GM19452 (cell line): Measurements from ENCODE around the gene BCAR3.
A peak's percentile ranks its signal among the peaks of the same experiment; 100 is the strongest.

Experiments used
- ATAC-seq: cut with Tn5 transposase; IDR thresholded peaks from one replicate; pipeline ENCODE4 v1.9.1; 2021; ENCODE audit not compliant: unreplicated experiment

BCAR3 gene

DNA sequence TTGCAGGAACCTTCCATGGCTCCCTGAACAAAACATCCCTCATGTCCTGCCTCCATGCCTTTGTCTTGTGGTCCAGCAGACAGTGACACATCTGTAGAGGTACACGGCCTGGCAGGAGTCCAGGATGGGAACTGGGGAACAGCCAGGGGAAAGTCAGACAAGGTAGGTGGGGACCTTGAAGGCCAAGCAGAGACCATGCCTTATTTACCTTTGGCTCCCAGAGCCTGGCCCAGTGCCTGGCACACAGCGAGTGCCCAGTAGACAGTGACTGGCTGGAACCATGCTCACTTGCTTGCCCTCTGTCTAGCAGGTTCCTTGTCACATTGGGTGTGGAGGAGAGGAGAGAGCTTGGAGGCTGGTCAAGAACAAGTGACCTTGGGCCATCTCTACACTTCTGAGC lies 81.0 kb downstream of the BCAR3 start:
- no peak for ATAC-seq

- ATAC-seq = no peak
Observed at GRCh38 chr1:93599479-93599878, 82.2 kb downstream of the BCAR3 start.

- ATAC-seq = no peak
Observed at GRCh38 chr1:93598861-93599439, 82.7 kb downstream of the BCAR3 start.

DNA sequence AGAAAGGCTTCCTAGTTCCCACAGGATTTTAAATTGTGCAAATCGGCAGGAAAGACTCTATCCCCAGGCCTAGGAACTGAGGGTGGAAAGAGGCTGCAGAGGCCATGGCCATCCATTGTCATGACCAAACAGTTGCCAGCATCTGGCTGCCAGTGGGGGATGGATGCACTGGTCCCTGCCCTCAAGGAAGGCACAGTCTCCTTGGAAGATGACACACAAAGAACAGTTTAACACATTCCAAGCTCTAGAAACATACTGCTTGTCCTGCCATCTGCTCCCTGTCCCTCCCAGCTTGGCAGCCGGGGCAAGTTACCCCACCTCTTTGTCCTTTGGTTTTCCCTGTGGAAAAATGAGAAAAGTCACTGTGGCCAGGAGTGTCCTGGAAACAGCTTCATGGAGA lies 83.2 kb downstream of the BCAR3 start:
- no peak for ATAC-seq

DNA sequence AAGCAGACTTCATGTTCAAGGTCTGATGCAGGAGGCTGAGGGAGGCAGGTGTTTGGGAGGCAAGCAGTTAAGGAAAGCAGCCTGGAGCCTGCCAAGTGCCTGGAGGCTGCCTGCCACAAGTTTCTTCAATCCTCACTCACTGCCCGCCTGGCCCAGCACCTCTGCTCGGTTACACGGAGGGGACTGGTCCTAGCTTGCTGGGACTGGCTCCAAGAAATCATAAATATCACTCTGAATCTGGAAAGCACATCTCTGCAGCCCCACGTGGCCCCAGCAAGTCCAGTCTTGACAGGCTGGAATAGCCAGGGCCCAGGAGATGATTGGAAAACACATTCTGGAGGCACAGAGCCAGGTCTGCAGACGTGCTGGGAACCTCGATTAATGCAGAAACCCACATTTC lies 83.9 kb downstream of the BCAR3 start:
- ATAC-seq = no peak

GRCh38 chr1:93596329-93597089 lies 85.1 kb downstream of the BCAR3 start:
- no peak for ATAC-seq

- no peak for ATAC-seq
Observed at GRCh38 chr1:93595743-93596142, 85.9 kb downstream of the BCAR3 start.

GRCh38 chr1:93595266-93595665 lies 86.4 kb downstream of the BCAR3 start:
- no peak for ATAC-seq

DNA sequence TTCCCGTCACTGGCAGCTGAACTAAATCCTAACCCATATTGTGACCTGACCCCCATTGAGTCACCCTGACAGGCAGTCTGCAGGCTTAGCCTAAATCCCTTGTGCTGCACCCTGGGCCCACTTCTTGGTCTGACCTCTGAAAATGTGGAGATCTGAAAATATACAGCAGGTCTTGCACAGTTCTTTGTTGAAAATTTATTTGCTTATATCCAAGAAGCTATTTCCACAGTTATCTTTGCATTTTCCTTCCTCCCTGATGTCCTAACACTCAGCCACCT lies 87.1 kb downstream of the BCAR3 start:
- ATAC-seq = no peak

DNA sequence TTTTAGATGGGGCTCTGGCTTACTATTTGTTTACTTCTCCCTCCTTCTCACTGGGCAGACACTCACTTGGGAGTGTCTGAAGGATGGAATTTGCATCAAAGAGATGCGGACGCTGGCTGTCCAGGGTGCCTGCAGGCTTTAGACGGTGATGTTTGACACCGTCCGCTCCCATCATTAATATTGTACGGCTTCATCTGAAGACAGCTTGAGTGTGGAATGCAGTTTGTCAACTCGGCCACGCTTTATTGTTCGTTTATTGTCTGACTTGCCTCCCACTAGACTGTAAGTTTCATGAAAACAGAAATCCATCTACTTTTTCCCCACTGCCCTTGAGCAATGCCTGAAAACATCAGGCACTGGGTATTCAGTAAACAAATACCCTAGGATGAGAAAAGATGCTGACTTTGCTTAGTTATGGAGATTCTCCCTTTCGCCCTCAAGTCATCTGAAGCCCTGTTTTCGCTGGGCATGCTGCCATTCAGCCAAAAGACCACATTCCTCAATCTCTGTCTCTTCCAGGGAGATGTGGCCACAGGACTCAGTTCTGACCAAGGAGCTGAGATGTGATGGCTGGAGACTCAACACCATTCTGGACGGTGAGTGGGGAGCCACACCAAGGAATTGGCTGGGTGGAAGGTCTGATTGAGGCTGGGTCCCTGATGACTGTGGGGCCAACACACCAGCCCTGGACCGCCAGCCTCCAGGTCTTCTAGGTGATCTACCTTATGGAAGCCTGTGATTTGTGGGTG lies 87.6 kb downstream of the BCAR3 start:
- no peak for ATAC-seq

DNA sequence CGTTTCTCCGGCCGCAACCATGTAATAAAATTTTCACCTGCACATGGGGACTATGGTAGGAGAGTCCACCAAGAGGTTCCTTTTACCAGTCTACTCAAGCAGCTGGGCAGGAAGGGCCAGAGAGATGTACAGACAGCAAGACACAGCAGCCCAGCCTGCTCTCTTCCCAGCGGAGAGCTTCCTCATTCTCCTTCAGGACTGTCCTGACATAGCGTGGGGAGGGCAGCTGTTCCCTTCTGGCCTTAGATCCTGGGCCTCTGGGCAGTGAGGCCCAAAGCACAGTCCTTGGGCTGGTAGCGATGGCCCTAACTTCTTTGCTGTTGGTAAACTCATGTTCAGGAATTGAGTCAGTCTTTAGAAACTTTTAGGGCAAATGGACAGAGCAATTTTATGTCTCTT lies 89.1 kb downstream of the BCAR3 start:
- no peak for ATAC-seq

GRCh38 chr1:93591676-93592550 lies 89.7 kb downstream of the BCAR3 start:
- peak; percentile 83 for ATAC-seq

GRCh38 chr1:93591291-93591675 lies 90.4 kb downstream of the BCAR3 start:
- ATAC-seq = peak; percentile 27

- no peak for ATAC-seq
Observed at GRCh38 chr1:93588955-93589354, 92.7 kb downstream of the BCAR3 start.

- no peak for ATAC-seq
Observed at GRCh38 chr1:93588206-93588605, 93.4 kb downstream of the BCAR3 start.

DNA sequence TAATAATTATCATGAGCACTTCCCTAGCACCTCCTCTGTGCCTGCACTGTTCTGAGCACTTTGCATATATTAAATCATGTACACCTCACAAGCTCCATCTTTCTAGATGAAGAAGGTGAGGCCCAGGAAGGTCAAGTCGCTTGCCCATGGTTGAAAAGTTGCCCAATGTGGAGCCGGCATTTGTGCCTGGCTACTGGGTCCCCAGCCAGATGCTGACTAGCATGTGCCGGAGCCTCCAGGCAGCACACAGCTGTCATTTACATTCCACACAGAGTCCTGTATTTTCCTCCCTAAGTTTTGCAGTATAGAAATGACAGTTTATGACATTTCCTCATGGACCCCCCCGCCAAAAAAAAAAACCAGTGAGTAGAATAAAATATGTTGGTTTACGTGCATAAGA lies 94.3 kb downstream of the BCAR3 start:
- no peak for ATAC-seq

- ATAC-seq = no peak
Observed at GRCh38 chr1:93585059-93585966, 96.3 kb downstream of the BCAR3 start.

- no peak for ATAC-seq
Observed at GRCh38 chr1:93584261-93585003, 97.2 kb downstream of the BCAR3 start.

DNA sequence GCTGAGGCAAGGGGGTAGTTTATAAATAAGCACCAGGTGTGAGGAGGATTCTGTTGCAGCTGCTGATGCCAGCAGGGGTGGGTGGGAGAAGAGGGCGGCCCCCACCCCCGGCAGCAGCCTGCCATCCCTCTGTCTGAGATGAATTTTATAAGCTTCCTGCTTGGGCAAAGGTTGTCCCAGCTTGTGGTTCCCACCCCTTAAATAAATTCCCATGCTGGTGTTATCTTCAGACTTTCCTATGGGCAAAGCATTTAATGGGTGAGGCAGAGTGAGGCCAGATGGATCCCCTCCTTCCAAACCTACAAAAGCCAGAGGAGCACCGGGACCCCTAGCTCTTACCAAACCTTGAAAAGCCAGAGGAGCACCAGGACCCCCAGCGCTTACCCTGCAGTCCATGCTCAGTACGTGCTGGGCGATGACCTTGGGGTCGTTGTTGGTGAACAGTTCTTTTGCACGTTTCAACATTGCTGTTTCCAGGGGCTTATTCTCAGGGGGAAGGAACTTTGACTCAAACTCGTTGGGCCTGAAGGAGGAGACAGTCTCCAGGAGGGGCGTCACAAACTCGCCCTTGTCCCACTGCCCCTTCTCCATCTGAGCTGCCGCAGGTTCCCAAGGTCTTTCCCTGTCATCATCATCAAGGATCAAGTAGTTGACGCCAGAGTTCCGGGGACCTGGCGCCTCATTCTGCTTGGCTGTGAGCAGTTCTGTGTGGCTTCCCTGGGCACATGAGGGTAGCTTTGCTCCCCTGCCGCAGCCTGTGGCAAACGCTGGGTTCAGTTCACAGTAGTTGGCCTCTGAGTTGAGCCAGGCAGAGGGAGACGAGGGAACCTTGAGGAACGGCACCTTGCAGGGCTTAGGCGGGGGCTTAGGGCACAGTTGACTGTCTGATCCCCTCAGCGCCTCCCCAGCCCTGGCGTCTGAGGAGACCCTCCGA lies 99.5 kb downstream of the BCAR3 start:
- ATAC-seq = no peak
